Caki2 (cell line): ENCODE results near the gene RNASEH2B. TPM values are rescaled to one million over a fixed set of nuclear protein-coding genes. Genes with fewer than 3 reads are reported as not detected.

ENCODE experiments used
- DNase-seq: peaks from one replicate; pipeline ENCODE4 v3.0.0-alpha.2; 2015; ENCODE audit warnings: low read depth
- in situ Hi-C: cut with HindIII; loops from 2 replicates; pipeline ENCODE4 v1.10.0; 2016; ENCODE audit warnings: low sequenced_read_pairs, low pct_unique_long_range_greater_than_20kb, mixed read lengths
- total RNA-seq: library from RNA; depleted of rRNA; stranded (reverse); fragments of >200 nt; shearing (Covaris generic); gene quantifications from 2 replicates; pipeline ENCODE4 v1.2.3, GENCODE V29; 2014; ENCODE audit warnings: low replicate concordance

The RNASEH2B gene
- total RNA-seq, 1 experiment from 2014 or later = 53.0 TPM

DNA sequence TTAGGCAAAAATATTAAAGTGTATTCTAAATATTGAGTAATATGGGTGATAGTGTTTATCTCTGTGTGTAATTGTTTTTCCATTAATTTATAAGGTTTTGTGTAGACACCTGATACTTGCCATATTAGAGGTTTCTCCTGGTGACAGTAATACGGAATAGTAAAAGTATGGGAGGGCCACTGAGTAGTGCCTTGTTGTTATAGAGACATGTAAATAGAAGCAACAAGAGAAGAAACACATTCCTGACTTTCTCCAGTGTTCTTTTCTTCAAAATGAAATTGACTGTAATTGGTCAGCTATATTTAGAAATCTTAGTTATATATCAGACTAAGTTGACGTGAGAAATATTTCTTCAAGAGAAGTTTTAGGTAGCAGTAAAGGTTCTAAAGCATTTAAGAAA, 18.5 kb downstream of the RNASEH2B start:
- in situ Hi-C loops = no loop called here
- no peak for DNase-seq

DNA sequence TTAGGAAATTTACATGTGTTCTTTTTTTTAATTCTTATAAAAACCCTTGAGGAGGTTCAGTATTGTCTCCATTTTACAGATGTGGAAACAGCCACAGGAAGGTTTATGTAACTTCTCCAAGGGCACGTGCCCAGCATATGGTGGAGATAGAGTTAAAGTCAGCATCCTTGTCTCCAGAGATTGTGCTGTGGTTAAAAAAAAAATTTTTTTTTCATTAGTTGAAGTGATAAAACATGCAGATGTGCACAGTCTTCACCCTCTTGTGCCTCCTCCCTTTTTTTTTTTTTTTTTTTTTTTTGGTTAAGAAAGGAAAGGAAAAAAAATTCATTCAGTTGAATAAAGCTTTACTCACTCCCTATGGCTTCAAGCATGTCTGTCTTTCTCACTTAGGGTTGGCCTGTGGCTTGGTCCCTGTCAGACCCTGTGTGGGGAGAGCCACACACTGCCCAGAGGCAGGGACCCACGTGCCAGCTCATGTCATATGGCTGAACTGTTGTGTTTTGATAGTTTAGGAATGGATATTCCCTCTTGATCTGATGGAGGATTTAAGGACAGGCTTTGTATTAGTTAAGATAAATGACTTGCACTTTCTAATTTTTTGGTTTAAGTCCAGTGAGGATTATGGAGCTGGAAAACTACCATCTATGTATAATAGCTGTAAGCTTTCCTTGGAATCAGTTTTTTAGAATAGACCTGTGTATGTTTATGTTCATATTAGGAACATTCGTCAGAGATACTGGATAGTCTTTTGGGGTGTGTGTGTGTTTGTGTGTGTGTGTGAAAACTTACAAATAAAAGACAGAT, 19.3 kb downstream of the RNASEH2B start:
- in situ Hi-C loops = no loop called here
- no peak for DNase-seq

- no peak for DNase-seq
- in situ Hi-C loops = no loop called here
Measured at GRCh38 chr13:50932091-50932490, 22.5 kb downstream of the RNASEH2B start.

- no peak for DNase-seq
- in situ Hi-C loops = no loop called here
Measured at GRCh38 chr13:50934735-50935435, 25.3 kb downstream of the RNASEH2B start.

- no peak for DNase-seq
- in situ Hi-C loops = no loop called here
Measured at GRCh38 chr13:50936679-50937078, 27.1 kb downstream of the RNASEH2B start.

DNA sequence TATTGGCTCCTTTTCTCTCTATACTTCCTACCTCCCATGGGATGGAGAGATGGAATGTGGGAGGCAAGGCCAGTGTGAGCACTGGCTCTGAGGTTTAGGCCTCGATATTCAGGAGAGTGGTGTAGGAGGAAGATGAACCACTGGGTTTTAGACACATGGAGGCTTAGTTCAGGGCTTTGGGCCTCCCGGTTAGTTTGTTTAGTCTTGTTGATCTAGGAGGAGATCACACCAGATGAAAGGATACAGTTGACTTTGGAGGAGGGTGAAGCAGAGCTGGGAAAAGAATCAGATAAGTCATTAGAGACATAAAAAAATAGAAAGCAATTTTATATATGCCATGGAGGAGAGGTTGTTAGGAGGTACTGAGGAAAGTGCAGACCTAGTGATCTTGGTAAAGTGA, 30.9 kb downstream of the RNASEH2B start:
- in situ Hi-C loops = no loop called here
- no peak for DNase-seq

DNA sequence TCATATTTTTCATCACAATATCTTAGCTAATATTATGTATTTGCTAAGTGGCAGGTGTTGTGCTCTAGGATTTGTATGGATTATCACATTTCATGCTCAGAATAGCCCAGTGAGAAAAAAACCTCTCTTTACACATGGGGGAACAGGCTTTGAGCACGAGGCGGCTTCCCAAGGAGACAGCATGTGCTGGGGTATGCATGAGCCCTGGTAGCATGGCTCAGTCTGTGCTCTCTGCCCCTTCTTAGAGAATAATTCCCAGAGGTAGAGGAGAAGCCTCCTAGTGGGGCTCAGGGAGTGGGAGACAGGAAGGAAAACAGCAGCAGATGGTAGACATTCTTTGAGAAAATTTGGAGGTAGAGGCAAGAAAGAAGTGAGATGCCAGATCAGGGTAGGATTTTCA, 31.6 kb downstream of the RNASEH2B start:
- in situ Hi-C loops = no loop called here
- no peak for DNase-seq

- DNase-seq = no peak
- in situ Hi-C loops = no loop called here
Measured at GRCh38 chr13:50942630-50943311, 33.2 kb downstream of the RNASEH2B start.

DNA sequence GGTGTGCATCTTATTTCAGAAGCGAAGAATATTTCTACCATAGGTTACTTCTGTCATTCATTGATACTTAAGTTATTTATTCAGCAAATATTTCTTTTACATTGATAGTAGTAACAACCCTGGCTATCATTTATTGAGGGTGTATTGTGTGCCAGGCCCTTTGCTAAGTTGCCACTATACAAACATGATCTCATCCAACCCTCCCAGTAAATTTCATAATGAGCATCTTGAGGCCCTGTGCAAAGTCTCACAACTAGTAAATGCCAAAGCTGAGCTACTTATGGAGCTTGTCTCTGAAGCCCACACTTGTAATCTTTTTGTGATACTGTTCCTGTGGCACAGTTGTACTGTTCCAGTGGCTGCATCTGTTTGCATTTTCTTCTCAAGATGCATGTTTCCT, 36.1 kb downstream of the RNASEH2B start:
- DNase-seq = no peak
- in situ Hi-C loops = no loop called here

GRCh38 chr13:50948601-50949000, 39.0 kb downstream of the RNASEH2B start:
- DNase-seq = no peak
- in situ Hi-C loops = no loop called here

- in situ Hi-C loops = no loop called here
- no peak for DNase-seq
Measured at GRCh38 chr13:50950849-50951248, 41.3 kb downstream of the RNASEH2B start.

DNA sequence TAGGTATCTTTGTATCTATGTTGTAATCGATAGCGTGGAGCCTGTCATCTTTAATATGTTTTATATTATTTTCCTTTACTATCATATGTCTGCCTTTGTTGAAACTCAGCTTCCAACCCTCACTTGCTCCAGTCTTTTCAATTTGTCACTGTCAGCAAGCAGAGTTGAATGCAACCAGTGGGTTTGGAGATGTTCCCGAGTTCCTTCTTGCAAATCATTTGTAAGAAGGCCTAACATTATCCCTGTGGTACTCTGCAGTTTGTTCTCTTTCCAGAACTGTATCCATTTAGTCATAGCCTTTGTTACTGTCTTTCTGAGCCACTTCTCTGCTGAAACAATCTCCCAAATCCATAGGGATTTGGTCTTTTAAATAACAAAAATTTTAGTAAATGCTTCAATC, 41.8 kb downstream of the RNASEH2B start:
- in situ Hi-C loops = no loop called here
- no peak for DNase-seq

DNA sequence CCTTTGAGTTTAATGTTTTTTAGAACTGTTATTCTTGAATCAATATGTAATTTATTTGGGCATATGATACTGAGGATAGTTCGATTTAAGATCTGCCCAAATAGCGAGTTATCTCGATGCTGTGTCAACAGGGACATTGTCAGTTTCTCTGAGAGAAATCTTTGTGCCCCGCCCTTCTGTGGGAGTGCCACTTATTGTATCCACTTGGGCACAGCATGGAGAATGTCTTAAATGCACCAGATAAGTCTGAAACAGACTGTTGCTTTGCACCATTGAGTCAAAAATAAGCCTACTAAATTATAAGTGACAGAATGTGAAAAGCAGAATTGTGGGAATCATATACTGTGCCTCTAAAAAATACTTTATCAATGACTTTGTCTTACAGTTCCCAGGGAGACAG, 45.6 kb downstream of the RNASEH2B start:
- in situ Hi-C loops = no loop called here

GRCh38 chr13:50955798-50956197, 46.2 kb downstream of the RNASEH2B start:
- in situ Hi-C loops = no loop called here
- no peak for DNase-seq

More for the DNA sequence above, 45.6 kb downstream of the RNASEH2B start:
- no peak for DNase-seq

DNA sequence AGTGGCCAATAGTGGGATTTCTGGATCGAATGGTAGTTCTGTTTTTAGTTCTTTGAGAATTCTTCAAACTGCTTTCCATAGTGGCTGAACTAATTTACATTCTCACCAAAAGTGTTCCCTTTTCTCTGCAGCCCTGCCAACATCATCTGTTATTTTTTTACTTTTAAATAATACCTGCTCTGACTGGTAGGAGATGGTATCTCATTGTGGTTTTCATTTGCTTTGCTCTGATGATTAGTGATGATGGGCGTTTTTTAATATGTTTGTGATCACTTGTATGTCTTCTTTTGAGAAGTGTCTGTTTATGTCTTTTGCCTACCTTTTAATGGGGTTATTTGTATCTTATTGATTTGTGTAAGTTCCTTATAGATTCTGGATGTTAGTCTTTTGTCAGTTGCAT, 48.0 kb downstream of the RNASEH2B start:
- DNase-seq = no peak
- in situ Hi-C loops = no loop called here

- in situ Hi-C loops = no loop called here
- DNase-seq = no peak
Measured at GRCh38 chr13:50969691-50970090, 60.1 kb downstream of the RNASEH2B start.

- no peak for DNase-seq
- in situ Hi-C loops = no loop called here
Measured at GRCh38 chr13:50970956-50971355, 61.4 kb downstream of the RNASEH2B start.

DNA sequence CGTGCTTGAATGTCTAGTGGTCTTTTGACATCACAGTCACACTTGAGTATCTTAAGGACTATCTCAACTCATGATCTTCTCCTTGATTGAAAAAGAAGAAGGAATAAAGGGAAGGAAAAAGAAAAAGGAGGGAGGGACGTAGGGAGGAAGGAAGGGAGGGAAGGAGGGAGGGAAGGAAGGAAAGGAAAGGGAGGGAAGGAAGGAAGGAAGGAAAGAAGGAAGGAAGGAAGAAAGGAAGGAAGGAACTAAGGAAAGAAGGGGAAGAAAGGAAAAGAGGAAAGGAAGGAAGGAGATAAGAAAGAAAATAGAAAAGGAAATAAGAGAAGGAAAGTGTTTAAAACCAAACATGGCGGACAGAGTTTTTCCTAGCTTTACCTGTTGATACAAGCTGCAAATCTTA, 64.7 kb downstream of the RNASEH2B start:
- in situ Hi-C loops = no loop called here
- DNase-seq = no peak

- DNase-seq = no peak
- in situ Hi-C loops = no loop called here
Measured at GRCh38 chr13:50979187-50979586, 69.6 kb downstream of the RNASEH2B start.
